K562 treated with DMSO at 1 percent for 4 hours (cell line): Measurements from ENCODE around the gene YBEY. TPM values are rescaled to one million over a fixed set of nuclear protein-coding genes. Genes with fewer than 3 reads are reported as not detected.

Experiments
- total RNA-seq: library from RNA; unstranded; fragments of 300-600 nt; gene quantifications from 2 replicates; pipeline ENCODE4 v1.2.3, GENCODE V29; 2022; ENCODE audit not compliant: insufficient read depth

The YBEY gene, protein sequence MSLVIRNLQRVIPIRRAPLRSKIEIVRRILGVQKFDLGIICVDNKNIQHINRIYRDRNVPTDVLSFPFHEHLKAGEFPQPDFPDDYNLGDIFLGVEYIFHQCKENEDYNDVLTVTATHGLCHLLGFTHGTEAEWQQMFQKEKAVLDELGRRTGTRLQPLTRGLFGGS
- 18.7 and 34.5 TPM in 2 replicates for total RNA-seq

DNA sequence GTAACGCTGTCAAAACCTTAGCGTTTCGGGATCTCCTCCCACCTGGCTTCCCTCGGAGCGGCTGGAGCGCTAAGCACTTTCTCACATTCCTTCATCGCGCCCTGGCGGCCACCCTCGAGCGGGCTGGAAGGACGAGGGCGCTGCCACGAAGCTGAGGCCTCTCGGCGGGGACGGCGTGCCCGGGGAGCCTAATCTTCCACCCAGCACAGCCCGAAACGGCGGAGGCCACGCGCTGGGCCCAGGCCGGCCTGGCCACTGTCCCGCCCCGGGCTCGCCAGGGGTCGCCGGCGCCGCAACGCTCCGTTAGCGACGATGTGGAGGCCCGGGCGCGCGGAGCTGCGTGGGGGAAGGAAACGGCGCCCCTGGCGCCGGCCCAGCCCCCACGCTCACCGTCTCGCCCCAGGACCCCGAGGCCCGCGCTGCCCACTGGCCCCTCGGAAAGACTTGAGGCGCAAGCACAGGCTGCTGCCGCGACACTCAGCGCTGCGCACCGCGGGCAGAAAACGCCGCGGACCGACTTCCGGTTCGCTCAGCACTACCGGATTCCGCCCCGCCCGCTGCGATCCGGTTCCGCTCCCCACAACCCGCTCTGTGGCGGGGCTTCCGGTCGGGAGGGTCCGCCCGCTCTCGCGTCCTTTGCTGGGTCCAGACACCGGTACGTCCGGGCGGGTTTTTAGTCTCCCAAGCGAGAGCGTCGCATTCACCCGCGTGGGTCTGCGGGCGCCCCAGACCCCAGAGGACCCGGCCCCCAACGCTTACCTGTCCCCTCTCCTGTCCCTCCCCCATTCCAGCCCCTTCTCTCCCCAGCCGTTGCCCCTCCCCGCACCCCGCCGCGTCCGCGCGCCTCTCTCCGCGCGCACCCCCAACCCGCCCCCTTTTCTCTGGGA, at the start of gene YBEY:
Gene YBEY, plus strand, starts transcription at position 582 of the 887 bp plus-strand sequence. CDS start 572 bp downstream, outside the sequence.

DNA sequence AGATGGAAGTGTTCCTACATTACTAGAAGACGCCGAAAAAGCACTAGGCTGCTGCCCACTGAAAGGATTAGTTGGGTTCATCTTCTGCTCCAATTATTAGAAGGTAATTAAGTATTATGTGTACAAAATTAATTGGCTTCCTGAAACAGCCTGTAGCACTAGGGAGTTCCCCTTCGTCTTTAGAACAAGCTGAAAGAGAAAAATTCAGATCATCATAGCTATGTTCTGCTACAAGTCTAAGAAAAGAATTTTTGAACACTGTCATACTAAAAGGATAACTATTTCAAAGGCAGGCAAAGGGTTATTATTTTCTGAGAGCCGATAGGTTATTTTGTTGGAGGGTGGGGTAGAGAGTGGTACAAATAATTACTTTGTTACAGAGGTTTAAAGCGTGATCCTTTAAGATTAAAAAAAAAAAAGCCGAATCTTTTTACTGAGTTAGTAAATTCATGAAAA, 908 bp upstream of the YBEY start, which contains the start of gene MCM3AP:
Gene MCM3AP, minus strand, starts transcription at position 406 of the 456 bp plus-strand sequence. Its CDS starts 325 bp downstream, at position 81.

DNA sequence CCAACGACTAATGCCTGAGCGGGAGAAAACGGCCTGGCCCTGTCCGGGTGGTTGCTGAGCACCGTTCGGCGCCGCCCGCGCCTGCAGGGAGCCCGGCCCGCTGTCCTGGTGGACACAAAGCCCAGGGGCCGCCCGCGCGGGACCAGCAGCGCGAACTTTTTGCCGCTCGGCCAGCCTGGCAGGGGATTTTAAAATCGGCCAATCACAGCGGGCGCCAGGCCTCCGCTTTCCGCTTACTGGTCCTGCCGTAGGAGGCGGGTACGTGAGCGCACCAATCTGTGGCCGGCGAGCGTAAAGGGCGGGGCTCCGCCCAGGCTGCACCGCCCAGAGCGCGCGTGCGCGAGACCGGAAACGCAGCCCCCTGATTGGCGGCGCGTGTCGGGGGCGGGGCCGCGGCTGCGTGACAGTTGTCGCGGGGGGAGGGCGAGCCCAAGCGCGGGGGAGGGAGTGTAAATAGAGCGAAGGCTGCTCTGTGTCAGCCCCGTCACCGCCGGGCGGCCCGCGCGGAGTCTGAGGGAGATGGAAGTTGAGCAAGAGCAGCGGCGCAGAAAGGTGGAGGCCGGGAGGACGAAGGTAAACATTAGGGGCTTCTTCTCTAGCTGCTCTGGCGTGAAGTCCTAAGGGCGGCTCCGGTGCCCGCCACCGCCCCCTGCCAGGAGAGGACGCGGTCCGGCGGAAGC, 37.7 kb downstream of the YBEY start, which contains the start of the genes C21orf58 and PCNT:
Gene C21orf58, minus strand, starts transcription at position 161 of the 680 bp plus-strand sequence. CDS start 1,132 bp downstream, outside the sequence.
Gene PCNT, plus strand, starts transcription at position 447 of the 680 bp plus-strand sequence. Its CDS starts 73 bp downstream, at position 520.

Other genes starting within 250 kb of the YBEY start
- 7.0 and 15.1 TPM in 2 replicates for gene COL6A2, start 188.2 kb upstream of the YBEY start, total RNA-seq
- 0.79 TPM in 1 of 2 replicates, not detected in the other for gene FTCD, start 130.8 kb upstream of the YBEY start, total RNA-seq
- 104 and 133 TPM in 2 replicates for gene SPATC1L, start 101.9 kb upstream of the YBEY start, total RNA-seq
- 33.7 and 44.9 TPM in 2 replicates for gene LSS, start 57.6 kb upstream of the YBEY start, total RNA-seq
- 92.3 and 106 TPM in 2 replicates for gene MCM3AP, start 731 bp upstream of the YBEY start, total RNA-seq
- gene C21orf58, start 37.5 kb downstream of the YBEY start, total RNA-seq: 23.2 and 28.5 TPM in 2 replicates
- 26.5 and 49.7 TPM in 2 replicates for gene PCNT, start 37.8 kb downstream of the YBEY start, total RNA-seq
- gene DIP2A, start 172.5 kb downstream of the YBEY start, total RNA-seq: 13.1 and 22.0 TPM in 2 replicates